ENCODE measurements around the gene NDRG4.

DNA sequence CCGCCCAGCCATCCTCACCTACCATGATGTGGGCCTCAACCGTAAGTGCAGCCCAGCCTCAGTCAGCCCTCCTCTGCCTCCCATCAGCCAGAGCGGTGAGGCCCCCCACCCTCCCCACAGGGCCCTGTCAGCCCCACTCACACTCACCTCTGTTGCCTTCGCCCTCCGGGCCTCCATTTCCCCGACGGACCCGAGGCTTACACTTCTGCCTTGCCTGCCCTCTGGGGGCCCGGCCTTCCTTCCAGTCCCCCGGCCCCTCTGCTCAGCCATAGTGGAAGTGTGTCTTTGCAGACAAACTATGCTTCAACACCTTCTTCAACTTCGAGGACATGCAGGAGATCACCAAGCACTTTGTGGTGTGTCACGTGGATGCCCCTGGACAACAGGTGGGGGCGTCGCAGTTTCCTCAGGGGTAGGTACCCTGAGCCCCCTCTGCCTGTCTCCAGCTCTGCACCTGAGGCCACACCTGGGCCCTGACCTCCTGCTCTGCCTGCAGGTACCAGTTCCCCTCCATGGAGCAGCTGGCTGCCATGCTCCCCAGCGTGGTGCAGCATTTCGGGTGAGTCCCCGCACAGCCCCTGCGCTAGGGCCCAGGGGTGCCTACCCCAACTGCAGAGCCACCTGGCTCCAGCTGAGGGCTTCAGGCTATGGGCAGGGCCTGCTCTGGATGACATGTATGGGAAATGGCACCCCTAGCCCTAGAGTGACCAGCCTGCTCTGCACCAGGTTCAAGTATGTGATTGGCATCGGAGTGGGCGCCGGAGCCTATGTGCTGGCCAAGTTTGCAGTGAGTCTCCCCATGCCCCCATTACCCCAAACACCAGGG, 4.1 kb downstream of the NDRG4 start:
- TF ChIP-seq, protein P1, sequence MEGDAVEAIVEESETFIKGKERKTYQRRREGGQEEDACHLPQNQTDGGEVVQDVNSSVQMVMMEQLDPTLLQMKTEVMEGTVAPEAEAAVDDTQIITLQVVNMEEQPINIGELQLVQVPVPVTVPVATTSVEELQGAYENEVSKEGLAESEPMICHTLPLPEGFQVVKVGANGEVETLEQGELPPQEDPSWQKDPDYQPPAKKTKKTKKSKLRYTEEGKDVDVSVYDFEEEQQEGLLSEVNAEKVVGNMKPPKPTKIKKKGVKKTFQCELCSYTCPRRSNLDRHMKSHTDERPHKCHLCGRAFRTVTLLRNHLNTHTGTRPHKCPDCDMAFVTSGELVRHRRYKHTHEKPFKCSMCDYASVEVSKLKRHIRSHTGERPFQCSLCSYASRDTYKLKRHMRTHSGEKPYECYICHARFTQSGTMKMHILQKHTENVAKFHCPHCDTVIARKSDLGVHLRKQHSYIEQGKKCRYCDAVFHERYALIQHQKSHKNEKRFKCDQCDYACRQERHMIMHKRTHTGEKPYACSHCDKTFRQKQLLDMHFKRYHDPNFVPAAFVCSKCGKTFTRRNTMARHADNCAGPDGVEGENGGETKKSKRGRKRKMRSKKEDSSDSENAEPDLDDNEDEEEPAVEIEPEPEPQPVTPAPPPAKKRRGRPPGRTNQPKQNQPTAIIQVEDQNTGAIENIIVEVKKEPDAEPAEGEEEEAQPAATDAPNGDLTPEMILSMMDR (IDR thresholded peaks at IDR 0.05) = no peak
- no peak for TF ChIP-seq EP300 (IDR thresholded peaks at IDR 0.05)

Measured in ovary (tissue), 3 donors.